Measurements from ENCODE around the gene NUPR1.

Gene NUPR1

DNA sequence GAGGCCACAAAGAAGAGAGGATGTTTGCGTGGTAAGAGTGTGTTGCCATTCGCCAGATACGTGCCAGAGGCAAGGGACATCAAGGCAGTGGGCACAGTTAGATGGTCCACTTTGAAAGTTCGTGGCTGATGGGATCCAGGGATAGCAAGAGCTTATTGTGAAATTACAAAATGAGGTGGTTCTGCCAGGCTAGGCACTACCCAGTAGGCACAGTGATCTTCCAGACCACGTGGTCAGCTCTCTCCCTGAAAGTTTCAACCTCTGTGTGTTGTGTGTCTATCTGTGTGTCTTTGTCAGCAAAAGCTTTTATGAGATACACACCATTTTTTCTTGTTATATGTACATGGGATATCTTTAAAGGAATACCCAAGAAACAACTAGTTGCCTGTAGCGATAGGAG lies 24.4 kb upstream of the NUPR1 start:
- no peaks in the 10 kb centered on the region for H3K27me3 ChIP-seq (ENCODE audit: insufficient read depth, insufficient read length)
- no peak for DNase-seq (ENCODE audit: low read depth, low spot score)
- H3K36me3 ChIP-seq (ENCODE audit: insufficient read depth, insufficient read length, low read length) = peaks cover 20% of the 10 kb centered on the region
- TF ChIP-seq ZNF274 (IDR thresholded peaks at IDR 0.05; ENCODE audit: low read depth, low read length) (no peak), SUZ12 (IDR thresholded peaks at IDR 0.05; ENCODE audit: extremely low read depth, insufficient read depth, insufficient read length) (no peak)
- H3K9ac ChIP-seq (ENCODE audit: insufficient read length, low read depth) = no peak overlapping the region
- H3K4me1 ChIP-seq (ENCODE audit: insufficient read depth, insufficient read length) = no peaks in the 10 kb centered on the region
- H3K9me3 ChIP-seq (ENCODE audit: insufficient read depth, low read length) = no peaks in the 10 kb centered on the region
- no peak overlapping the region for H3K4me3 ChIP-seq (ENCODE audit: insufficient read length, low read depth)

- no peaks in the 10 kb centered on the region for H3K9me3 ChIP-seq (ENCODE audit: insufficient read depth, low read length)
- H3K4me1 ChIP-seq (ENCODE audit: insufficient read depth, insufficient read length) = no peaks in the 10 kb centered on the region
- H3K4me3 ChIP-seq (ENCODE audit: insufficient read length, low read depth) = no peak overlapping the region
- no peaks in the 10 kb centered on the region for H3K27me3 ChIP-seq (ENCODE audit: insufficient read depth, insufficient read length)
- H3K36me3 ChIP-seq (ENCODE audit: insufficient read depth, insufficient read length, low read length) = peaks cover 28% of the 10 kb centered on the region
- H3K9ac ChIP-seq (ENCODE audit: insufficient read length, low read depth) = no peak overlapping the region
- DNase-seq (ENCODE audit: low read depth, low spot score) = no peak
- TF ChIP-seq YY1 (IDR thresholded peaks at IDR 0.05; ENCODE audit: insufficient read depth, insufficient read length) (no peak), ZNF274 (IDR thresholded peaks at IDR 0.05; ENCODE audit: low read depth, low read length) (no peak), SUZ12 (IDR thresholded peaks at IDR 0.05; ENCODE audit: extremely low read depth, insufficient read depth, insufficient read length) (no peak)
Measured at GRCh38 chr16:28562199-28562598, 23.4 kb upstream of the NUPR1 start.

- TF ChIP-seq ZNF274 (IDR thresholded peaks at IDR 0.05; ENCODE audit: low read depth, low read length) = no peak
- no peak for TF ChIP-seq YY1 (IDR thresholded peaks at IDR 0.05; ENCODE audit: insufficient read depth, insufficient read length)
- TF ChIP-seq SUZ12 (IDR thresholded peaks at IDR 0.05; ENCODE audit: extremely low read depth, insufficient read depth, insufficient read length) = no peak
- Histone ChIP-seq H3K4me1 (ENCODE audit: insufficient read depth, insufficient read length) (no peaks in the 10 kb centered on the region), H3K27me3 (ENCODE audit: insufficient read depth, insufficient read length) (no peaks in the 10 kb centered on the region), H3K9ac (ENCODE audit: insufficient read length, low read depth) (no peak overlapping the region), H3K4me3 (ENCODE audit: insufficient read length, low read depth) (no peak overlapping the region), H3K9me3 (ENCODE audit: insufficient read depth, low read length) (no peaks in the 10 kb centered on the region), H3K36me3 (ENCODE audit: insufficient read depth, insufficient read length, low read length) (peaks cover 30% of the 10 kb centered on the region)
- DNase-seq (ENCODE audit: low read depth, low spot score) = no peak
Measured at GRCh38 chr16:28561557-28562187, 22.9 kb upstream of the NUPR1 start.

GRCh38 chr16:28558456-28558855 lies 19.7 kb upstream of the NUPR1 start:
- TF ChIP-seq ZNF274 (IDR thresholded peaks at IDR 0.05; ENCODE audit: low read depth, low read length) (no peak), YY1 (IDR thresholded peaks at IDR 0.05; ENCODE audit: insufficient read depth, insufficient read length) (no peak), SUZ12 (IDR thresholded peaks at IDR 0.05; ENCODE audit: extremely low read depth, insufficient read depth, insufficient read length) (no peak)
- Histone ChIP-seq H3K36me3 (ENCODE audit: insufficient read depth, insufficient read length, low read length) (peaks cover 24% of the 10 kb centered on the region), H3K27me3 (ENCODE audit: insufficient read depth, insufficient read length) (no peaks in the 10 kb centered on the region), H3K9me3 (ENCODE audit: insufficient read depth, low read length) (no peaks in the 10 kb centered on the region), H3K9ac (ENCODE audit: insufficient read length, low read depth) (no peak overlapping the region), H3K4me1 (ENCODE audit: insufficient read depth, insufficient read length) (no peaks in the 10 kb centered on the region), H3K4me3 (ENCODE audit: insufficient read length, low read depth) (no peak overlapping the region)
- no peak for DNase-seq (ENCODE audit: low read depth, low spot score)

DNA sequence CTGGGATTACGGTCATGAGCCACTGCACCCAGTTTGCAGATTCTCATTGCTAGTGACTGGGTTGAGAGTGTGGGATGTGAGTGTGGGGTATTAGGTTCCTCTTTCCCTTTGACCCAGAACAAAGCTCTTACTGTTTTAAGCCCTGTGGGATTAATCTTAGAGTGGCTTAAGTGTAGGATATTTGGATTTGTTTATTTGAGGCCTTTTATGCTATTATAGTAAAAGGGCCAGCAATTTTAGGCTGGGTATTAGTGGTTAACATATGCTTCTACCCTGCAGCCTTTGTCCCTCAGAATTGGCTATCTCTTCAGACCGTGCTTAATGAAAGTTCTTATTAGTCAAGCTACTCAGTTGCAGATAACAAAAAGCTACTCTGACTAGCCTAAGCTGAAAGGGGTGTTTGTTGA lies 18.1 kb upstream of the NUPR1 start:
- Histone ChIP-seq H3K9ac (ENCODE audit: insufficient read length, low read depth) (no peak overlapping the region), H3K9me3 (ENCODE audit: insufficient read depth, low read length) (no peaks in the 10 kb centered on the region), H3K4me3 (ENCODE audit: insufficient read length, low read depth) (no peak overlapping the region), H3K27me3 (ENCODE audit: insufficient read depth, insufficient read length) (no peaks in the 10 kb centered on the region), H3K4me1 (ENCODE audit: insufficient read depth, insufficient read length) (no peaks in the 10 kb centered on the region), H3K36me3 (ENCODE audit: insufficient read depth, insufficient read length, low read length) (peaks cover 24% of the 10 kb centered on the region)
- TF ChIP-seq YY1 (IDR thresholded peaks at IDR 0.05; ENCODE audit: insufficient read depth, insufficient read length) (no peak), ZNF274 (IDR thresholded peaks at IDR 0.05; ENCODE audit: low read depth, low read length) (no peak)
- no peak for DNase-seq (ENCODE audit: low read depth, low spot score)

DNA sequence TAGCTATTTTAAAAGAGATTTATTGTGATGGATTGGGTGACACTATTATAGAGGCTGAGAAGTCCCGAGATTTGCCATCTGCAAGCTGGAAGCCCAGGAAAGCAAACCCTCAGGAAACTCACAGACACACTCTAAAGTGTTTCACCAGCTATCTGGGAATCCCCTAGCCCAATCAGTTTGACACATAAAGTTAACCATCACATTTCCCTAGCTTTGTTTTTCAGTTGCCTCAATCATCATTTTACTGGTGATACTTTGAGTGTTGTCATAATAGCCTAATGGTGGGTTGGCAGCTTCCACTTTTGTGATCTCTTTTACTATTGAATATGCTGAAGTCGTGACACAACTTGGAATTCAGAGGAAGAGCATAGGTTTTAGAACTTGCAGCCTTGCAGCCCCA lies 16.8 kb upstream of the NUPR1 start:
- H3K27me3 ChIP-seq (ENCODE audit: insufficient read depth, insufficient read length) = no peaks in the 10 kb centered on the region
- H3K36me3 ChIP-seq (ENCODE audit: insufficient read depth, insufficient read length, low read length) = peaks cover 24% of the 10 kb centered on the region
- TF ChIP-seq YY1 (IDR thresholded peaks at IDR 0.05; ENCODE audit: insufficient read depth, insufficient read length) (no peak), ZNF274 (IDR thresholded peaks at IDR 0.05; ENCODE audit: low read depth, low read length) (no peak), SUZ12 (IDR thresholded peaks at IDR 0.05; ENCODE audit: extremely low read depth, insufficient read depth, insufficient read length) (no peak)
- no peaks in the 10 kb centered on the region for H3K9me3 ChIP-seq (ENCODE audit: insufficient read depth, low read length)
- H3K4me3 ChIP-seq (ENCODE audit: insufficient read length, low read depth) = no peak overlapping the region
- H3K9ac ChIP-seq (ENCODE audit: insufficient read length, low read depth) = no peak overlapping the region
- no peak for DNase-seq (ENCODE audit: low read depth, low spot score)
- H3K4me1 ChIP-seq (ENCODE audit: insufficient read depth, insufficient read length) = no peaks in the 10 kb centered on the region

DNA sequence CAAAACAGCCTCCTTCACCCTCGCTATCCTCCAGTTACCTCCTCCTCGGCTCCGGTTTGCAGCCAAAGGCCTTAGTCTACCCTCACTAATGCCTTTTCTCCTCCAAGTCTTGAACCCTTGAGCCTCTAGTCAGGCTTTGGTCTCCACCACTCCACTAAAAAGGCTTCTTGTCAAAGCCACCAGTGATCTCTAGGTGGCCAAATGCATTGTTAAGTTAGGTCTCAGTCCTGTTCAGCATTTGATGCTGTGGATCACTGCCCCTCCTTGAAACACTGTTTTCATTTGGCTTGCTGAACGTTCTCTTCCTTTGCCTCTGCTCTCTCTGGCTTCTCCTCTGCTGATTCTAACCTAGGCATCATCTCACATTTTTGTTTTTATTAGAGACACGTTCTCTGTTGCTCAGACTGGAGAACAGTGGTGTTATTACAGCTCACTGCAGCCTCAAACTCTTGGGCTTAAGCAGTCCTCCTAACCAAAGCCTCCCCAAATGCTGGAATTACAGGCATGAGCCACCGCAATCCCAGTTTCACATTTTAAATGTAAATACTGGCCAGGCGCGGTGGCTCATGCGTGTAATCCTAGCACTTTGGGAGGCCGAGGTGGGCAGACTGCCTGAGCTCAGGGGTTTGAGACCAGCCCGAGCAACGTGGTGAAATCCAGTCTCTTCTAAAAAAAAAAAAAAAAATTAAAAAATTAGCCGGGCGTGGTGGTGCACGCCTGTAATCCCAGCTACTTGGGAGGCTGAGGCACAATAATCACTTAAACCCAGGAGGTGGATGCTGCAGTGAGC lies 16.1 kb upstream of the NUPR1 start:
- Histone ChIP-seq H3K27me3 (ENCODE audit: insufficient read depth, insufficient read length) (no peaks in the 10 kb centered on the region), H3K4me1 (ENCODE audit: insufficient read depth, insufficient read length) (no peaks in the 10 kb centered on the region), H3K4me3 (ENCODE audit: insufficient read length, low read depth) (peak overlapping the region; percentile 31), H3K9ac (ENCODE audit: insufficient read length, low read depth) (peak overlapping the region; percentile 43), H3K9me3 (ENCODE audit: insufficient read depth, low read length) (no peaks in the 10 kb centered on the region), H3K36me3 (ENCODE audit: insufficient read depth, insufficient read length, low read length) (peaks cover 23% of the 10 kb centered on the region)
- no peak for DNase-seq (ENCODE audit: low read depth, low spot score)
- TF ChIP-seq YY1 (IDR thresholded peaks at IDR 0.05; ENCODE audit: insufficient read depth, insufficient read length) (no peak), ZNF274 (IDR thresholded peaks at IDR 0.05; ENCODE audit: low read depth, low read length) (no peak), SUZ12 (IDR thresholded peaks at IDR 0.05; ENCODE audit: extremely low read depth, insufficient read depth, insufficient read length) (no peak)

Measured in NT2/D1 (cell line).